Body of pancreas (tissue), 4 donors: ENCODE data around the gene ANXA3.

Experiments
- POLR2A ChIP-seq, 3 donors: fragments of 450-650 bp; IDR thresholded peaks; one replicate each; pipeline ENCODE4 v1.6.1; 2016; ENCODE audit warnings: antibody characterized with exemption in 3 of 3, mild to moderate bottlenecking in 2 of 3
- TF ChIP-seq, protein P1 (sequence below), 7 experiments: fragments of 450-650 bp in 4 of 7; fragments of 200-600 bp in 3 of 7; sonication (generic) in 3 of 7; IDR thresholded peaks; one replicate each; pipeline ENCODE4 v1.5.1; 2016 to 2019; ENCODE audit warnings: antibody characterized with exemption in 7 of 7

DNA sequence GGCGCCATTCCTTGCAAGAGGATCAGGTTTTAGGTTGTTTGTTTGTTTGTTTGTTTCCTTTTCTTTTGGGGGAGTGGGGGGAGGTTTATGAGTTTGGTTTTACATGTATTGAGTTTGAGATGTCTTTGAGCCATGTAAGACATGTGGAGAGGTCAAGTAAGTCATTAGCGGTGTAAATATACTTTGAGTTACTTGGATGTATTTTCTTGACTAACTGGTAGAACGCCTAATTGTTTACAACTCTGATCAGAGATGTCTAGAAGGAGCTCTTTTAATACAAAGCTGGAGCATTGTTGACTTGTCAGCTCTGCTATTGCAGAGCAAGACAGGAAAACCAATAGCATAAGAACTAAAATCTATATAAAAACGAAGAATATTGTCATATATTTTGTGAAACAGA is 57.1 kb downstream of the ANXA3 start:
- TF ChIP-seq, protein P1, sequence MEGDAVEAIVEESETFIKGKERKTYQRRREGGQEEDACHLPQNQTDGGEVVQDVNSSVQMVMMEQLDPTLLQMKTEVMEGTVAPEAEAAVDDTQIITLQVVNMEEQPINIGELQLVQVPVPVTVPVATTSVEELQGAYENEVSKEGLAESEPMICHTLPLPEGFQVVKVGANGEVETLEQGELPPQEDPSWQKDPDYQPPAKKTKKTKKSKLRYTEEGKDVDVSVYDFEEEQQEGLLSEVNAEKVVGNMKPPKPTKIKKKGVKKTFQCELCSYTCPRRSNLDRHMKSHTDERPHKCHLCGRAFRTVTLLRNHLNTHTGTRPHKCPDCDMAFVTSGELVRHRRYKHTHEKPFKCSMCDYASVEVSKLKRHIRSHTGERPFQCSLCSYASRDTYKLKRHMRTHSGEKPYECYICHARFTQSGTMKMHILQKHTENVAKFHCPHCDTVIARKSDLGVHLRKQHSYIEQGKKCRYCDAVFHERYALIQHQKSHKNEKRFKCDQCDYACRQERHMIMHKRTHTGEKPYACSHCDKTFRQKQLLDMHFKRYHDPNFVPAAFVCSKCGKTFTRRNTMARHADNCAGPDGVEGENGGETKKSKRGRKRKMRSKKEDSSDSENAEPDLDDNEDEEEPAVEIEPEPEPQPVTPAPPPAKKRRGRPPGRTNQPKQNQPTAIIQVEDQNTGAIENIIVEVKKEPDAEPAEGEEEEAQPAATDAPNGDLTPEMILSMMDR (IDR thresholded peaks at IDR 0.05) = no peak
- no peak for TF ChIP-seq POLR2A (IDR thresholded peaks at IDR 0.05)
